GM23338 (cell line): ENCODE results near the gene IL1RAPL2. TPM values are rescaled to one million over a fixed set of nuclear protein-coding genes. Genes with fewer than 3 reads are reported as not detected.

Source experiments
- ATAC-seq: fragments of 200-7000 bp; cut with Tn5 transposase; 3 replicates; pipeline ENCODE4 v1.9.1; 2020
- DNase-seq: peaks from one replicate; pipeline ENCODE4 v3.0.0-alpha.2; 2015; ENCODE audit warnings: low spot score
- H2AFZ ChIP-seq: fragments of 200-600 bp; sonication (generic); 2 replicates; pipeline ENCODE4 v1.8.0; 2016; ENCODE audit warnings: antibody characterized with exemption, mild to moderate bottlenecking, moderate library complexity
- H3F3A ChIP-seq: fragments of 200-600 bp; sonication (generic); replicated peaks from 2 replicates; pipeline ENCODE4 v1.8.0; 2017; ENCODE audit warnings: antibody characterized with exemption, mixed run types, low read depth
- H3K27ac ChIP-seq: fragments of 200-600 bp; sonication (generic); 2 replicates; pipeline ENCODE4 v1.6.1; 2016; ENCODE audit warnings: low read depth
- H3K27me3 ChIP-seq: fragments of 200-600 bp; sonication (generic); 2 replicates; pipeline ENCODE4 v1.8.0; 2016; ENCODE audit warnings: mild to moderate bottlenecking, mixed run types, moderate library complexity; ENCODE audit not compliant: insufficient read depth
- H3K36me3 ChIP-seq: fragments of 200-600 bp; sonication (generic); 2 replicates; pipeline ENCODE4 v1.8.0; 2016; ENCODE audit warnings: mild to moderate bottlenecking; ENCODE audit not compliant: insufficient read depth
- H3K4me1 ChIP-seq: fragments of 200-600 bp; sonication (generic); 2 replicates; pipeline ENCODE4 v1.8.0; 2016; ENCODE audit warnings: mild to moderate bottlenecking, moderate library complexity; ENCODE audit not compliant: insufficient read depth
- H3K4me2 ChIP-seq: fragments of 200-600 bp; sonication (generic); 2 replicates; pipeline ENCODE4 v1.7.1; 2017; ENCODE audit warnings: mixed run types
- H3K4me3 ChIP-seq: fragments of 200-600 bp; sonication (generic); 2 replicates; pipeline ENCODE4 v1.6.1; 2016; ENCODE audit warnings: mixed run types
- H3K79me2 ChIP-seq: fragments of 200-600 bp; sonication (generic); replicated peaks from 2 replicates; pipeline ENCODE4 v1.8.0; 2017; ENCODE audit warnings: mild to moderate bottlenecking; ENCODE audit not compliant: insufficient read depth
- H3K9me2 ChIP-seq: fragments of 200-600 bp; sonication (generic); 2 replicates; pipeline ENCODE4 v1.8.0; 2017; ENCODE audit not compliant: insufficient read depth
- H4K20me1 ChIP-seq: fragments of 200-600 bp; sonication (generic); replicated peaks from 2 replicates; pipeline ENCODE4 v1.8.0; 2017; ENCODE audit warnings: mild to moderate bottlenecking; ENCODE audit not compliant: insufficient read depth
- H3K27ac Mint-ChIP-seq: 2 replicates; pipeline ENCODE4 v1.8.0; 2020; ENCODE audit warnings: inconsistent platforms, mild to moderate bottlenecking, moderate library complexity, mixed read lengths
- H3K27me3 Mint-ChIP-seq: 3 replicates; pipeline ENCODE4 v1.8.0; 2022; ENCODE audit warnings: low read depth, mild to moderate bottlenecking, moderate library complexity, mixed read lengths, inconsistent platforms; ENCODE audit not compliant: insufficient read depth, poor library complexity
- H3K36me3 Mint-ChIP-seq: 3 replicates; pipeline ENCODE4 v1.8.0; 2021; ENCODE audit warnings: low read depth, mild to moderate bottlenecking, inconsistent platforms, moderate library complexity, mixed read lengths
- H3K4me1 Mint-ChIP-seq: 3 replicates; pipeline ENCODE4 v1.8.0; 2020; ENCODE audit warnings: mild to moderate bottlenecking, inconsistent platforms, mixed read lengths
- H3K4me3 Mint-ChIP-seq: 3 replicates; pipeline ENCODE4 v1.8.0; 2021; ENCODE audit warnings: moderate library complexity, mild to moderate bottlenecking, inconsistent platforms, mixed read lengths
- H3K9me3 Mint-ChIP-seq: 3 replicates; pipeline ENCODE4 v1.8.0; 2020; ENCODE audit warnings: moderate library complexity, mild to moderate bottlenecking, inconsistent platforms, mixed read lengths
- CREB1 ChIP-seq: fragments of 250-450 bp; sonication (Bioruptor Pico); IDR thresholded peaks from 2 replicates; pipeline ENCODE4 v1.5.0; 2020; ENCODE audit warnings: low read depth, mild to moderate bottlenecking, moderate library complexity
- ETS1 ChIP-seq: IDR thresholded peaks from 2 replicates; pipeline ENCODE4 v1.6.1; 2016; ENCODE audit warnings: antibody characterized with exemption
- EZH2 ChIP-seq: fragments of 200-600 bp; sonication (generic); IDR thresholded peaks from one replicate; pipeline ENCODE4 v1.8.0; 2017; ENCODE audit warnings: antibody characterized with exemption, mild to moderate bottlenecking, low read depth; ENCODE audit not compliant: unreplicated experiment
- EZH2phosphoT487 ChIP-seq: fragments of 200-600 bp; sonication (generic); IDR thresholded peaks from one replicate; pipeline ENCODE4 v1.8.1; 2018; ENCODE audit warnings: antibody characterized with exemption; ENCODE audit not compliant: unreplicated experiment
- JUNB ChIP-seq: IDR thresholded peaks from one replicate; pipeline ENCODE4 v1.6.1; 2016; ENCODE audit warnings: antibody characterized with exemption; ENCODE audit not compliant: unreplicated experiment
- NANOG ChIP-seq: IDR thresholded peaks from 2 replicates; pipeline ENCODE4 v1.6.1; 2016; ENCODE audit warnings: antibody characterized with exemption, borderline replicate concordance
- POLR2AphosphoS5 ChIP-seq: IDR thresholded peaks from 2 replicates; pipeline ENCODE4 v1.6.1; 2016; ENCODE audit warnings: antibody characterized with exemption, low read depth
- REST ChIP-seq: IDR thresholded peaks from one replicate; pipeline ENCODE4 v1.6.1; 2018; ENCODE audit warnings: antibody characterized with exemption; ENCODE audit not compliant: unreplicated experiment
- STAT1 ChIP-seq: IDR thresholded peaks from one replicate; pipeline ENCODE4 v1.6.1; 2016; ENCODE audit warnings: antibody characterized with exemption; ENCODE audit not compliant: unreplicated experiment
- ZNF114 ChIP-seq: fragments of 250-450 bp; sonication (Bioruptor Pico); IDR thresholded peaks from 2 replicates; pipeline ENCODE4 v1.5.0; 2020; ENCODE audit warnings: mild to moderate bottlenecking, moderate library complexity
- ZNF331 ChIP-seq: fragments of 250-450 bp; sonication (Bioruptor Pico); IDR thresholded peaks from 2 replicates; pipeline ENCODE4 v1.5.0; 2020; ENCODE audit warnings: low read depth, mild to moderate bottlenecking, moderate library complexity
- polyA plus RNA-seq: library from polyadenylated mRNA; unstranded; fragments of >200 nt; fragmentation: Nextera tagmentation; extraction: Ambion mirVana; gene quantifications from 2 replicates; pipeline ENCODE4 v1.2.1, GENCODE V29; 2016
- total RNA-seq: library from RNA; depleted of rRNA; stranded (reverse); fragments of >200 nt; shearing (Covaris generic); gene quantifications from 2 replicates; pipeline ENCODE4 v1.2.3, GENCODE V29; 2014

Gene IL1RAPL2
- total and polyA plus RNA-seq, 2 experiments from 2014 or later = 0.80 to 0.94 TPM

DNA sequence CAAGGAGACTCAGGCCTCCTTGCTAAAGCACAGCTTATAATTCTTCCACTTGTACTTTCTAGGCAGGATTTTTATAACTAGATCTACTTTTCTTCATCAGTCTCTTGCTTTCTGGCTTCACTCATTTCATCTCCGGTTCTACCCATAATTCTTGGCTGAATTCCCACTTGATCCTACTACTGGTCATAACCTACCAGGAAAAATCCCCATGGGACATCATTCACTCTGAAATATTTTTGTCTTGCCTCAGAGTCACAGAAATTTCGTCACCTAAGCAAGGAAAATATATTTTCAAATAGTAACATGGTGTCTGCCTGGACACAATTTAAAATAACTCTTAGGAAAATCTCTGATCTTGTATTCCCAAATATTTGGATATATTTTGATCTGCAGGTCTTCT is 532.2 kb downstream of the IL1RAPL2 start:
- Mint-ChIP-seq H3K9me3 (no peaks in the 10 kb centered on the region), H3K36me3 (no peaks in the 10 kb centered on the region), H3K27me3 (peaks cover 2% of the 10 kb centered on the region), H3K4me1 (no peaks in the 10 kb centered on the region), H3K27ac (no peak overlapping the region), H3K4me3 (no peak overlapping the region)
- H3F3A ChIP-seq = no peaks in the 10 kb centered on the region
- ATAC-seq (no peak), DNase-seq (no peak)
- H3K4me3 ChIP-seq = no peak overlapping the region
- no peaks in the 10 kb centered on the region for H4K20me1 ChIP-seq
- no peak overlapping the region for H2AFZ ChIP-seq
- no peak overlapping the region for H3K4me2 ChIP-seq
- H3K27me3 ChIP-seq = no peaks in the 10 kb centered on the region
- TF ChIP-seq ZNF114 = no peak
- TF ChIP-seq CREB1 (CRISPR knock-in tag) = no peak
- no peak for TF ChIP-seq STAT1
- TF ChIP-seq EZH2phosphoT487 = no peak
- TF ChIP-seq EZH2 = no peak
- no peak for TF ChIP-seq NANOG
- no peak for TF ChIP-seq ZNF331 (CRISPR knock-in tag)
- H3K27ac ChIP-seq = no peak overlapping the region
- H3K4me1 ChIP-seq = no peaks in the 10 kb centered on the region
- H3K36me3 ChIP-seq = no peaks in the 10 kb centered on the region
- H3K9me2 ChIP-seq = no peaks in the 10 kb centered on the region
- no peaks in the 10 kb centered on the region for H3K79me2 ChIP-seq

- DNase-seq (no peak), ATAC-seq (no peak)
- H3K4me2 ChIP-seq = no peak overlapping the region
- no peaks in the 10 kb centered on the region for H3K9me3 Mint-ChIP-seq
- no peaks in the 10 kb centered on the region for H3K79me2 ChIP-seq
- no peak overlapping the region for H2AFZ ChIP-seq
- no peaks in the 10 kb centered on the region for H3K27me3 ChIP-seq
- H3K4me1 Mint-ChIP-seq = no peaks in the 10 kb centered on the region
- H3K9me2 ChIP-seq = no peaks in the 10 kb centered on the region
- H3F3A ChIP-seq = no peaks in the 10 kb centered on the region
- H3K27ac ChIP-seq = no peak overlapping the region
- H4K20me1 ChIP-seq = no peaks in the 10 kb centered on the region
- H3K4me3 Mint-ChIP-seq = no peak overlapping the region
- H3K36me3 ChIP-seq = no peaks in the 10 kb centered on the region
- TF ChIP-seq ETS1 = no peak
- no peak for TF ChIP-seq JUNB
- no peak for TF ChIP-seq ZNF331 (CRISPR knock-in tag)
- H3K27me3 Mint-ChIP-seq = no peaks in the 10 kb centered on the region
- H3K4me1 ChIP-seq = no peaks in the 10 kb centered on the region
- H3K36me3 Mint-ChIP-seq = no peaks in the 10 kb centered on the region
- no peak overlapping the region for H3K4me3 ChIP-seq
- H3K27ac Mint-ChIP-seq = no peak overlapping the region
Observed at GRCh38 chrX:105098812-105099211, 532.8 kb downstream of the IL1RAPL2 start.

- H3F3A ChIP-seq = no peaks in the 10 kb centered on the region
- H3K4me3 ChIP-seq = no peak overlapping the region
- no peaks in the 10 kb centered on the region for H3K36me3 Mint-ChIP-seq
- H2AFZ ChIP-seq = no peak overlapping the region
- ATAC-seq (no peak), DNase-seq (no peak)
- H3K27me3 ChIP-seq = no peaks in the 10 kb centered on the region
- H3K79me2 ChIP-seq = no peaks in the 10 kb centered on the region
- no peak overlapping the region for H3K4me2 ChIP-seq
- H3K4me1 Mint-ChIP-seq = no peaks in the 10 kb centered on the region
- no peaks in the 10 kb centered on the region for H3K9me3 Mint-ChIP-seq
- no peaks in the 10 kb centered on the region for H3K9me2 ChIP-seq
- H3K36me3 ChIP-seq = no peaks in the 10 kb centered on the region
- no peaks in the 10 kb centered on the region for H3K27me3 Mint-ChIP-seq
- H4K20me1 ChIP-seq = no peaks in the 10 kb centered on the region
- no peaks in the 10 kb centered on the region for H3K4me1 ChIP-seq
- H3K27ac Mint-ChIP-seq = no peak overlapping the region
- no peak overlapping the region for H3K27ac ChIP-seq
- no peak overlapping the region for H3K4me3 Mint-ChIP-seq
- no peak for TF ChIP-seq JUNB
- no peak for TF ChIP-seq REST
- no peak for TF ChIP-seq CREB1 (CRISPR knock-in tag)
- no peak for TF ChIP-seq NANOG
- no peak for TF ChIP-seq ZNF114
- TF ChIP-seq POLR2AphosphoS5 = no peak
- TF ChIP-seq STAT1 = no peak
Observed at GRCh38 chrX:105101378-105101777, 535.4 kb downstream of the IL1RAPL2 start.
